ENCODE measurements around the gene MYRFL.

The MYRFL gene

GRCh38 chr12:69948851-69949250 lies 123.8 kb downstream of the MYRFL start:
- no peaks in the 10 kb centered on the region for H3K36me3 Mint-ChIP-seq (ENCODE audit: low read depth)
- no peak overlapping the region for H3K27ac Mint-ChIP-seq
- no peaks in the 10 kb centered on the region for H3K4me1 Mint-ChIP-seq (ENCODE audit: low read depth)
- H3K27me3 Mint-ChIP-seq (ENCODE audit: low read depth) = no peaks in the 10 kb centered on the region
- no peak overlapping the region for H3K4me3 Mint-ChIP-seq
- no peaks in the 10 kb centered on the region for H3K9me3 Mint-ChIP-seq

- no peaks in the 10 kb centered on the region for H3K9me3 Mint-ChIP-seq
- no peak overlapping the region for H3K4me3 Mint-ChIP-seq
- H3K27ac Mint-ChIP-seq = no peak overlapping the region
- no peaks in the 10 kb centered on the region for H3K4me1 Mint-ChIP-seq (ENCODE audit: low read depth)
- no peaks in the 10 kb centered on the region for H3K27me3 Mint-ChIP-seq (ENCODE audit: low read depth)
- no peaks in the 10 kb centered on the region for H3K36me3 Mint-ChIP-seq (ENCODE audit: low read depth)
Measured at GRCh38 chr12:69949311-69950002, 124.4 kb downstream of the MYRFL start.

- no peaks in the 10 kb centered on the region for H3K27me3 Mint-ChIP-seq (ENCODE audit: low read depth)
Measured at GRCh38 chr12:69951108-69951507, 126.1 kb downstream of the MYRFL start.

GRCh38 chr12:69952890-69953289 lies 127.9 kb downstream of the MYRFL start:
- Mint-ChIP-seq H3K27me3 (ENCODE audit: low read depth) (no peaks in the 10 kb centered on the region), H3K27ac (no peak overlapping the region), H3K4me3 (no peak overlapping the region), H3K9me3 (no peaks in the 10 kb centered on the region), H3K36me3 (ENCODE audit: low read depth) (no peaks in the 10 kb centered on the region), H3K4me1 (ENCODE audit: low read depth) (no peaks in the 10 kb centered on the region)

More at GRCh38 chr12:69951108-69951507, 126.1 kb downstream of the MYRFL start:
- Mint-ChIP-seq H3K4me1 (ENCODE audit: low read depth) (no peaks in the 10 kb centered on the region), H3K27ac (no peak overlapping the region), H3K9me3 (no peaks in the 10 kb centered on the region), H3K4me3 (no peak overlapping the region), H3K36me3 (ENCODE audit: low read depth) (no peaks in the 10 kb centered on the region)

GRCh38 chr12:69961246-69961645 lies 136.2 kb downstream of the MYRFL start:
- no peaks in the 10 kb centered on the region for H3K4me1 Mint-ChIP-seq (ENCODE audit: low read depth)
- H3K27me3 Mint-ChIP-seq (ENCODE audit: low read depth) = no peaks in the 10 kb centered on the region
- no peaks in the 10 kb centered on the region for H3K36me3 Mint-ChIP-seq (ENCODE audit: low read depth)
- H3K9me3 Mint-ChIP-seq = no peaks in the 10 kb centered on the region
- no peak overlapping the region for H3K4me3 Mint-ChIP-seq
- no peak overlapping the region for H3K27ac Mint-ChIP-seq

GRCh38 chr12:69966409-69966808 lies 141.4 kb downstream of the MYRFL start:
- no peaks in the 10 kb centered on the region for H3K27me3 Mint-ChIP-seq (ENCODE audit: low read depth)
- no peak overlapping the region for H3K4me3 Mint-ChIP-seq
- no peaks in the 10 kb centered on the region for H3K4me1 Mint-ChIP-seq (ENCODE audit: low read depth)
- H3K27ac Mint-ChIP-seq = no peak overlapping the region
- H3K9me3 Mint-ChIP-seq = no peaks in the 10 kb centered on the region
- no peaks in the 10 kb centered on the region for H3K36me3 Mint-ChIP-seq (ENCODE audit: low read depth)

- Mint-ChIP-seq H3K27me3 (ENCODE audit: low read depth) (no peaks in the 10 kb centered on the region), H3K27ac (no peak overlapping the region), H3K4me1 (ENCODE audit: low read depth) (no peaks in the 10 kb centered on the region), H3K9me3 (no peaks in the 10 kb centered on the region), H3K36me3 (ENCODE audit: low read depth) (no peaks in the 10 kb centered on the region), H3K4me3 (no peak overlapping the region)
Measured at GRCh38 chr12:69966839-69967238, 141.8 kb downstream of the MYRFL start.

GRCh38 chr12:69969011-69969410 lies 144.0 kb downstream of the MYRFL start:
- Mint-ChIP-seq H3K4me1 (ENCODE audit: low read depth) (no peaks in the 10 kb centered on the region), H3K4me3 (no peak overlapping the region), H3K36me3 (ENCODE audit: low read depth) (no peaks in the 10 kb centered on the region), H3K27ac (no peak overlapping the region), H3K27me3 (ENCODE audit: low read depth) (no peaks in the 10 kb centered on the region), H3K9me3 (no peaks in the 10 kb centered on the region)

- Mint-ChIP-seq H3K9me3 (no peaks in the 10 kb centered on the region), H3K4me3 (no peak overlapping the region), H3K4me1 (ENCODE audit: low read depth) (no peaks in the 10 kb centered on the region)
Measured at GRCh38 chr12:69972136-69972535, 147.1 kb downstream of the MYRFL start.

GRCh38 chr12:69978020-69978419 lies 153.0 kb downstream of the MYRFL start:
- no peak overlapping the region for H3K4me3 Mint-ChIP-seq
- no peak overlapping the region for H3K27ac Mint-ChIP-seq
- H3K27me3 Mint-ChIP-seq (ENCODE audit: low read depth) = no peaks in the 10 kb centered on the region
- H3K9me3 Mint-ChIP-seq = no peaks in the 10 kb centered on the region
- H3K36me3 Mint-ChIP-seq (ENCODE audit: low read depth) = no peaks in the 10 kb centered on the region
- no peaks in the 10 kb centered on the region for H3K4me1 Mint-ChIP-seq (ENCODE audit: low read depth)

More at GRCh38 chr12:69972136-69972535, 147.1 kb downstream of the MYRFL start:
- Mint-ChIP-seq H3K36me3 (ENCODE audit: low read depth) (no peaks in the 10 kb centered on the region), H3K27me3 (ENCODE audit: low read depth) (no peaks in the 10 kb centered on the region), H3K27ac (no peak overlapping the region)

- Mint-ChIP-seq H3K27ac (no peak overlapping the region), H3K27me3 (ENCODE audit: low read depth) (no peaks in the 10 kb centered on the region), H3K9me3 (no peaks in the 10 kb centered on the region), H3K36me3 (ENCODE audit: low read depth) (no peaks in the 10 kb centered on the region), H3K4me3 (no peak overlapping the region), H3K4me1 (ENCODE audit: low read depth) (no peaks in the 10 kb centered on the region)
Measured at GRCh38 chr12:69981881-69982475, 157.0 kb downstream of the MYRFL start.

GRCh38 chr12:69984241-69984640 lies 159.2 kb downstream of the MYRFL start:
- Mint-ChIP-seq H3K4me3 (no peak overlapping the region), H3K9me3 (no peaks in the 10 kb centered on the region), H3K27me3 (ENCODE audit: low read depth) (no peaks in the 10 kb centered on the region), H3K27ac (no peak overlapping the region), H3K4me1 (ENCODE audit: low read depth) (no peaks in the 10 kb centered on the region), H3K36me3 (ENCODE audit: low read depth) (no peaks in the 10 kb centered on the region)

GRCh38 chr12:69985656-69986055 lies 160.6 kb downstream of the MYRFL start:
- no peak overlapping the region for H3K4me3 Mint-ChIP-seq
- H3K4me1 Mint-ChIP-seq (ENCODE audit: low read depth) = no peaks in the 10 kb centered on the region
- H3K9me3 Mint-ChIP-seq = no peaks in the 10 kb centered on the region
- no peaks in the 10 kb centered on the region for H3K27me3 Mint-ChIP-seq (ENCODE audit: low read depth)
- no peak overlapping the region for H3K27ac Mint-ChIP-seq
- no peaks in the 10 kb centered on the region for H3K36me3 Mint-ChIP-seq (ENCODE audit: low read depth)

- Mint-ChIP-seq H3K4me1 (ENCODE audit: low read depth) (no peaks in the 10 kb centered on the region), H3K4me3 (no peak overlapping the region), H3K27ac (no peak overlapping the region), H3K27me3 (ENCODE audit: low read depth) (no peaks in the 10 kb centered on the region), H3K36me3 (ENCODE audit: low read depth) (no peaks in the 10 kb centered on the region), H3K9me3 (no peaks in the 10 kb centered on the region)
Measured at GRCh38 chr12:69986114-69986513, 161.1 kb downstream of the MYRFL start.

- Mint-ChIP-seq H3K27ac (no peak overlapping the region), H3K9me3 (no peaks in the 10 kb centered on the region), H3K36me3 (ENCODE audit: low read depth) (no peaks in the 10 kb centered on the region), H3K4me1 (ENCODE audit: low read depth) (no peaks in the 10 kb centered on the region), H3K4me3 (no peak overlapping the region), H3K27me3 (ENCODE audit: low read depth) (no peaks in the 10 kb centered on the region)
Measured at GRCh38 chr12:69987579-69988091, 162.6 kb downstream of the MYRFL start.
